Measurements from ENCODE around the gene GLS2.

Gene GLS2

GRCh38 chr12:56437430-56438176 lies 50.4 kb downstream of the GLS2 start:
- Histone ChIP-seq H3K4me1 (ENCODE audit: control insufficient read depth, insufficient read depth, low read length, poor library complexity, severe bottlenecking) (no peaks in the 10 kb centered on the region), H3K4me3 (ENCODE audit: extremely low read depth, insufficient read depth, low read length, poor library complexity, severe bottlenecking) (no peak overlapping the region), H3K36me3 (ENCODE audit: control insufficient read depth, insufficient read depth, low read length) (peaks cover 26% of the 10 kb centered on the region), H3K27ac (ENCODE audit: low read depth, low read length, severe bottlenecking) (no peak overlapping the region), H3K9me3 (ENCODE audit: control insufficient read depth, low read length) (no peaks in the 10 kb centered on the region)
- 93 to 96% methylated on average over 7 to 9 of the region's 11 CpGs for WGBS, 2 experiments (ENCODE audit: insufficient coverage in 2 of 2)

- H3K27ac ChIP-seq (ENCODE audit: low read depth, low read length, severe bottlenecking): no peak overlapping the region
- H3K36me3 ChIP-seq (ENCODE audit: control insufficient read depth, insufficient read depth, low read length): peaks cover 37% of the 10 kb centered on the region
- H3K4me3 ChIP-seq (ENCODE audit: extremely low read depth, insufficient read depth, low read length, poor library complexity, severe bottlenecking): no peak overlapping the region
- H3K4me1 ChIP-seq (ENCODE audit: control insufficient read depth, insufficient read depth, low read length, poor library complexity, severe bottlenecking): no peaks in the 10 kb centered on the region
- WGBS, 2 experiments (ENCODE audit: insufficient coverage in 2 of 2): 85 to 94% methylated on average over 2 to 5 of the region's 6 CpGs
- H3K9me3 ChIP-seq (ENCODE audit: control insufficient read depth, low read length): no peaks in the 10 kb centered on the region
Observed at GRCh38 chr12:56434828-56435227, 53.1 kb downstream of the GLS2 start.

GRCh38 chr12:56431850-56432249 lies 56.1 kb downstream of the GLS2 start:
- no peak overlapping the region for H3K27ac ChIP-seq (ENCODE audit: low read depth, low read length, severe bottlenecking)
- H3K4me3 ChIP-seq (ENCODE audit: extremely low read depth, insufficient read depth, low read length, poor library complexity, severe bottlenecking): no peak overlapping the region
- H3K4me1 ChIP-seq (ENCODE audit: control insufficient read depth, insufficient read depth, low read length, poor library complexity, severe bottlenecking): no peaks in the 10 kb centered on the region
- peaks cover 64% of the 10 kb centered on the region for H3K36me3 ChIP-seq (ENCODE audit: control insufficient read depth, insufficient read depth, low read length)
- no peaks in the 10 kb centered on the region for H3K9me3 ChIP-seq (ENCODE audit: control insufficient read depth, low read length)
- WGBS, 2 experiments (ENCODE audit: insufficient coverage in 2 of 2): no CpG with 5 or more reads among the region's 3 CpGs

- Histone ChIP-seq H3K9me3 (ENCODE audit: control insufficient read depth, low read length) (no peaks in the 10 kb centered on the region), H3K4me3 (ENCODE audit: extremely low read depth, insufficient read depth, low read length, poor library complexity, severe bottlenecking) (no peak overlapping the region), H3K36me3 (ENCODE audit: control insufficient read depth, insufficient read depth, low read length) (peaks cover 68% of the 10 kb centered on the region), H3K27ac (ENCODE audit: low read depth, low read length, severe bottlenecking) (no peak overlapping the region), H3K4me1 (ENCODE audit: control insufficient read depth, insufficient read depth, low read length, poor library complexity, severe bottlenecking) (no peaks in the 10 kb centered on the region)
- 96 to 97% methylated on average over 9 to 11 of the region's 11 CpGs for WGBS, 2 experiments (ENCODE audit: insufficient coverage in 2 of 2)
Observed at GRCh38 chr12:56431288-56431687, 56.7 kb downstream of the GLS2 start.

DNA sequence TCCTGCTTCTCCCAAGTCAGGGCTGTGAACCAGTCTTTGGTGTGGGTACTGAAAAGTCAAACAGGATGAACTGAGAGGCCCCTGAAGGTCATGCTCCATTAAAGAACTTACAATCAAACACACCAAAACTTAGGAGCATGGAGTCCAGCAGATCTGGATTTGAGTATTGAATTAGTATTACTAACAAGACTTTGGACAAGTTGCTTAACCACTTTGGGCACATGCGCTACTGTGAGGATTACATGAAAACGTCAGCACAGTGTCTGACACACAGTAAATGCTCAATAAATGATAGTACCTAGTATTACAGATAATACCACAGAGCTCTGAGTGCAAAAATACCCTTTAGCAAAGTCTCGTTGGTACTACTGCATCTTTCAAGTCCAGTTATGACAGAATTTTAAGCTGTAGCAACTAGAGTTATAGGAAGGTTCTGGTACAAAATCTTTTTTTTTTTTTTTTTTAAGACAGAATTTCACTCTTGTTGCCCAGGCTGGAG lies 62.0 kb downstream of the GLS2 start:
- no peaks in the 10 kb centered on the region for H3K9me3 ChIP-seq (ENCODE audit: control insufficient read depth, low read length)
- no CpG with 5 or more reads among the region's 3 CpGs for WGBS, 2 experiments (ENCODE audit: insufficient coverage in 2 of 2)
- no peaks in the 10 kb centered on the region for H3K4me1 ChIP-seq (ENCODE audit: control insufficient read depth, insufficient read depth, low read length, poor library complexity, severe bottlenecking)
- H3K36me3 ChIP-seq (ENCODE audit: control insufficient read depth, insufficient read depth, low read length): peaks cover 83% of the 10 kb centered on the region
- no peak overlapping the region for H3K27ac ChIP-seq (ENCODE audit: low read depth, low read length, severe bottlenecking)
- H3K4me3 ChIP-seq (ENCODE audit: extremely low read depth, insufficient read depth, low read length, poor library complexity, severe bottlenecking): no peak overlapping the region

DNA sequence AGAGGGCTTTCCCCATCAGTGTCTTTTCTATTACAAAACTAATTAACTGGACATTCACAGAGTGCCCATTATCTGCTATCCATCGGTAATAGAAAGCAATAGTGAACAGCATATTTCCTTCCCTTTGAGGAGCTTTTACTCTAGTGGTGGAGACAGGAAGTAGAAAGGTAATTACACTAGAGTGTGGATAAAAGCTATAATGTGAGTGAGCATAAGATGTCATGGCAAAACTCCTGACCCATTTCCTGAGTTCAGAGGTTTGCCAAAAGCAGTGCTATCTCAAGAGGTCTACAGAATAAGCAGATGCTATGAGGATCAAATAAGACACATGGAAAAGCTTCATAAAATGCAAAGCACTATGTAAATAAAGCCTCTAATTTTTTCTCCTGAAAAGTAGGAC lies 62.8 kb downstream of the GLS2 start:
- no peaks in the 10 kb centered on the region for H3K4me1 ChIP-seq (ENCODE audit: control insufficient read depth, insufficient read depth, low read length, poor library complexity, severe bottlenecking)
- no peak overlapping the region for H3K27ac ChIP-seq (ENCODE audit: low read depth, low read length, severe bottlenecking)
- no CpG with 5 or more reads among the region's 1 CpG for WGBS, 2 experiments (ENCODE audit: insufficient coverage in 2 of 2)
- no peaks in the 10 kb centered on the region for H3K9me3 ChIP-seq (ENCODE audit: control insufficient read depth, low read length)
- H3K4me3 ChIP-seq (ENCODE audit: extremely low read depth, insufficient read depth, low read length, poor library complexity, severe bottlenecking): no peak overlapping the region
- H3K36me3 ChIP-seq (ENCODE audit: control insufficient read depth, insufficient read depth, low read length): peaks cover 84% of the 10 kb centered on the region

Measured in mesodermal cell (in vitro differentiated cells).